Heart left ventricle (tissue), 13 donors: Measurements from ENCODE around the gene FUT4.

Experiments used
- POLR2A ChIP-seq, 2 donors: fragments of 450-650 bp; IDR thresholded peaks; one replicate each; pipeline ENCODE4 v1.6.1; 2017; ENCODE audit warnings: antibody characterized with exemption in 2 of 2, mild to moderate bottlenecking in 2 of 2, moderate library complexity in 2 of 2
- TF ChIP-seq, protein P1 (sequence below), 12 donors: fragments of 200-600 bp; sonication (generic) in 4 of 12; IDR thresholded peaks; one replicate each; pipeline versions ENCODE4 v1.5.0 to v1.8.0; 2018 to 2022; ENCODE audit warnings: antibody characterized with exemption in 12 of 12, mild to moderate bottlenecking in 5 of 12
- donor health status: ischemic (EF 13 %, LVEDD 7.1; RV severe dilation, severe dysfunction).
- donor health status: DM: no; HTN: yes; CAD: no.
- donor health status: DM: no; HTN: no; CAD: no.
- donor health status: ischemic (EF 25% LVEDD 6.9; RV normal size, moderate dysfunction).
- donor health status: ischemic (EF 25% LVEDD 5.7; RV mildly dilated, moderate dysfunction).
- donor health status: ischemic (EF 35%, LVEDD 5.7; RV mildly dilated, moderate dysfunction).
- donor health status: nonischemic (EF 11% LVEDD 7.7; RV severe dilation, severe dysfunction).
- donor health status: DM: yes; HTN: yes; CAD: no.
- donor health status: PGD.
- donor health status: ischemic (EF 29% LVEDD 5.4; RV normal size, mild dysfunction).
- donor health status: nonischemic (EF 23%, LVEDD 6.1; RV moderate dilation, normal function).

DNA sequence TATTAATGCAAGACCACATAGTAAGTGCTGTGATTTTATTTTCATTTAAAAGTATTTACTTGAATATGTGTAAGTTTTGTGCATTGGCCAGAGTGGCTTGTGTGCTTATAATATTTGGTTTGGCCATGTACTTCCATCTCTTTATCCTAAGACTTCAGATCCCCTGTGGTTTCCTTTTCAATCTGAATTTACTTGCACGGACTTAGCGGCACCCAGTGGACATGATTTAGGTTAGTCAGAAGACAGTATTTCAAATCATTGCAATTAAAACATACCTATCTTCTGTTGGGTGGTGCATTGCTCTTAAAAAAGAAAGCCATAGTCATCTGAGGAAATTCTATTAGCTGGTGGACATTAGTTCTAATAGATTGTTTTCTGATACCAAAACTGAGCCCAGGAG is 54.2 kb downstream of the FUT4 start:
- TF ChIP-seq, protein P1, sequence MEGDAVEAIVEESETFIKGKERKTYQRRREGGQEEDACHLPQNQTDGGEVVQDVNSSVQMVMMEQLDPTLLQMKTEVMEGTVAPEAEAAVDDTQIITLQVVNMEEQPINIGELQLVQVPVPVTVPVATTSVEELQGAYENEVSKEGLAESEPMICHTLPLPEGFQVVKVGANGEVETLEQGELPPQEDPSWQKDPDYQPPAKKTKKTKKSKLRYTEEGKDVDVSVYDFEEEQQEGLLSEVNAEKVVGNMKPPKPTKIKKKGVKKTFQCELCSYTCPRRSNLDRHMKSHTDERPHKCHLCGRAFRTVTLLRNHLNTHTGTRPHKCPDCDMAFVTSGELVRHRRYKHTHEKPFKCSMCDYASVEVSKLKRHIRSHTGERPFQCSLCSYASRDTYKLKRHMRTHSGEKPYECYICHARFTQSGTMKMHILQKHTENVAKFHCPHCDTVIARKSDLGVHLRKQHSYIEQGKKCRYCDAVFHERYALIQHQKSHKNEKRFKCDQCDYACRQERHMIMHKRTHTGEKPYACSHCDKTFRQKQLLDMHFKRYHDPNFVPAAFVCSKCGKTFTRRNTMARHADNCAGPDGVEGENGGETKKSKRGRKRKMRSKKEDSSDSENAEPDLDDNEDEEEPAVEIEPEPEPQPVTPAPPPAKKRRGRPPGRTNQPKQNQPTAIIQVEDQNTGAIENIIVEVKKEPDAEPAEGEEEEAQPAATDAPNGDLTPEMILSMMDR (IDR thresholded peaks at IDR 0.05) = peak in 3 of 12 donors; percentile 9 to 19 (median 13)
- no peak for TF ChIP-seq POLR2A (IDR thresholded peaks at IDR 0.05)
